Tibial nerve (tissue), 4 donors: Measurements from ENCODE around the gene VTI1A. TPM values are rescaled to one million over a fixed set of nuclear protein-coding genes. Genes with fewer than 3 reads are reported as not detected.

Source experiments
- DNase-seq, 2 donors: peaks; one replicate each; pipeline ENCODE4 v3.0.0-alpha.2; 2019; ENCODE audit warnings: low spot score in 2 of 2
- H3K27ac ChIP-seq, 4 donors: fragments of 200-600 bp; sonication (generic) in 3 of 4; one replicate each; pipeline ENCODE4 v1.5.1; 2017 to 2019; ENCODE audit warnings: mild to moderate bottlenecking in 1 of 4
- H3K27me3 ChIP-seq, 2 donors: fragments of 200-600 bp; sonication (generic) in 1 of 2; one replicate each; pipeline versions ENCODE4 v1.5.1 to v1.6.0; 2017 to 2019
- H3K36me3 ChIP-seq, 3 donors: fragments of 200-600 bp; sonication (generic); one replicate each; pipeline ENCODE4 v1.5.1; 2018 to 2019
- H3K4me1 ChIP-seq, 4 donors: fragments of 200-600 bp; sonication (generic) in 3 of 4; one replicate each; pipeline ENCODE4 v1.5.1; 2017 to 2019
- H3K4me3 ChIP-seq, 4 donors: fragments of 200-600 bp; sonication (generic) in 3 of 4; one replicate each; pipeline ENCODE4 v1.5.1; 2017 to 2019; ENCODE audit warnings: mild to moderate bottlenecking in 1 of 4, moderate library complexity in 1 of 4
- H3K9me3 ChIP-seq, 4 donors: fragments of 200-600 bp; sonication (generic) in 3 of 4; one replicate each; pipeline ENCODE4 v1.5.1; 2017 to 2019
- EP300 ChIP-seq, 2 donors: sonication (generic); formaldehyde crosslinking; IDR thresholded peaks; one replicate each; pipeline ENCODE4 v1.6.1; 2017; ENCODE audit warnings: antibody characterized with exemption in 2 of 2, mild to moderate bottlenecking in 1 of 2
- POLR2A ChIP-seq, 2 donors: fragments of 450-650 bp; IDR thresholded peaks; one replicate each; pipeline ENCODE4 v1.6.1; 2017; ENCODE audit warnings: antibody characterized with exemption in 2 of 2, mild to moderate bottlenecking in 2 of 2, moderate library complexity in 2 of 2
- WGBS, 2 donors: methylation state at CpG; one replicate each; pipeline ENCODE4 v1.1.5; 2018; 5-methylcytosine and 5-hydroxymethylcytosine counted together
- total RNA-seq, 4 donors: library from RNA; depleted of rRNA; stranded (reverse); fragments of >200 nt; gene quantifications; one replicate each; pipeline ENCODE4 v1.1.0, GENCODE V29; 2016
- TF ChIP-seq, protein P1 (sequence below), 5 experiments: fragments of 200-600 bp in 3 of 5; fragments of 450-650 bp in 2 of 5; sonication (generic) in 3 of 5; IDR thresholded peaks; one replicate each; pipeline ENCODE4 v1.5.1; 2016 to 2019; ENCODE audit warnings: antibody characterized with exemption in 5 of 5, mild to moderate bottlenecking in 3 of 5, moderate library complexity in 2 of 5

The VTI1A gene
- total RNA-seq, 4 donors from 2014 or later = 96.5 to 253 (median 127) TPM

GRCh38 chr10:112778579-112778978 is 331.6 kb downstream of the VTI1A start:
- Histone ChIP-seq H3K27me3 (no peaks in the 10 kb centered on the region), H3K9me3 (no peaks in the 10 kb centered on the region), H3K36me3 (peaks cover 0 to 5% (median 0%) of the 10 kb centered on the region in 3 donors), H3K27ac (no peak overlapping the region), H3K4me1 (peaks cover 0 to 23% (median 0%) of the 10 kb centered on the region in 4 donors), H3K4me3 (no peak overlapping the region)
- TF ChIP-seq POLR2A (IDR thresholded peaks at IDR 0.05) (no peak), EP300 (IDR thresholded peaks at IDR 0.05) (no peak)
- TF ChIP-seq, protein P1, sequence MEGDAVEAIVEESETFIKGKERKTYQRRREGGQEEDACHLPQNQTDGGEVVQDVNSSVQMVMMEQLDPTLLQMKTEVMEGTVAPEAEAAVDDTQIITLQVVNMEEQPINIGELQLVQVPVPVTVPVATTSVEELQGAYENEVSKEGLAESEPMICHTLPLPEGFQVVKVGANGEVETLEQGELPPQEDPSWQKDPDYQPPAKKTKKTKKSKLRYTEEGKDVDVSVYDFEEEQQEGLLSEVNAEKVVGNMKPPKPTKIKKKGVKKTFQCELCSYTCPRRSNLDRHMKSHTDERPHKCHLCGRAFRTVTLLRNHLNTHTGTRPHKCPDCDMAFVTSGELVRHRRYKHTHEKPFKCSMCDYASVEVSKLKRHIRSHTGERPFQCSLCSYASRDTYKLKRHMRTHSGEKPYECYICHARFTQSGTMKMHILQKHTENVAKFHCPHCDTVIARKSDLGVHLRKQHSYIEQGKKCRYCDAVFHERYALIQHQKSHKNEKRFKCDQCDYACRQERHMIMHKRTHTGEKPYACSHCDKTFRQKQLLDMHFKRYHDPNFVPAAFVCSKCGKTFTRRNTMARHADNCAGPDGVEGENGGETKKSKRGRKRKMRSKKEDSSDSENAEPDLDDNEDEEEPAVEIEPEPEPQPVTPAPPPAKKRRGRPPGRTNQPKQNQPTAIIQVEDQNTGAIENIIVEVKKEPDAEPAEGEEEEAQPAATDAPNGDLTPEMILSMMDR (IDR thresholded peaks at IDR 0.05) = no peak
- DNase-seq = no peak

DNA sequence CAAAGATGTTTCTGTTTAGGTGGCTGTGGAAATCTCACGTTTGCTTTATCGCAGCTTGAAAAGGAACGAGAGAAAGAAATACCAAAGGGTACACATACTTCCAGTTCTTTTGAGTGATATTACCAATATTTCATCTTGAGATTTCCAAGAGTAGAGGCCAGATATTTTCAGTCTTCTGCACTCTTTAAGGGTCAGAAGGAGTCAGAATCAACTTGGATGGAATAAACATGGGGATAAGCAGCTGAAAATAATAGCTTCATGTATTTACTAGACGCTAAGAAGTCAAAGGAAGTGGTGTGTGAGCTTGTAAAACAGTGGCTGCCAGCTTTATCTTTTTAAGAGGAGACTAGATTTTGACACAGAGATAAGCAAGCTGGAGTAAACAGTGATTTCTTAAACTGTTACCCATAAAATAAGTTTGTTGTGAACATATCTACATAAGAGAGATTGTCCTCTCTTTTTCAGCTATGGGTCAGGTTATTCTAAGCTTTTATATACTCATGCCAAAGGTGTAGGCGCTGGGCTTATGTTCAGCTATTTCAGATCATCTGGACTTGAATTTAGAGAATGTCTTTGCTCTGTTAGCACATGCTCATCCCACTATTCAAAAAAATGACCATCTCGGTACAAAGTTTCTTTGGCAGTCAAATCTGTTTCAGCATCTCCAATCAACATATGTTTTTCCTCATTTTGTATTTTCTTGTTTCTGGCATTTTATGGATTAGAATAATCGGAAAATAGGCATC is 332.2 kb downstream of the VTI1A start:
- Histone ChIP-seq H3K27me3 (no peaks in the 10 kb centered on the region), H3K4me3 (no peak overlapping the region), H3K4me1 (peaks cover 0 to 23% (median 0%) of the 10 kb centered on the region in 4 donors), H3K36me3 (peaks cover 0 to 5% (median 0%) of the 10 kb centered on the region in 3 donors), H3K9me3 (no peaks in the 10 kb centered on the region), H3K27ac (no peak overlapping the region)
- no peak for DNase-seq
- no peak for TF ChIP-seq EP300 (IDR thresholded peaks at IDR 0.05)
- TF ChIP-seq, protein P1 (IDR thresholded peaks at IDR 0.05) = no peak
- TF ChIP-seq POLR2A (IDR thresholded peaks at IDR 0.05) = no peak
- WGBS, 2 donors = 70 to 74% methylated on average over 7 of the region's 7 CpGs

GRCh38 chr10:112782200-112782907 is 335.3 kb downstream of the VTI1A start:
- 89 to 94% methylated on average over 18 of the region's 18 CpGs for WGBS, 2 donors
- Histone ChIP-seq H3K9me3 (no peaks in the 10 kb centered on the region), H3K27me3 (no peaks in the 10 kb centered on the region), H3K4me1 (peaks cover 0 to 5% (median 0%) of the 10 kb centered on the region in 4 donors), H3K4me3 (no peak overlapping the region), H3K36me3 (peaks cover 0 to 5% (median 0%) of the 10 kb centered on the region in 3 donors), H3K27ac (no peak overlapping the region)
- TF ChIP-seq POLR2A (IDR thresholded peaks at IDR 0.05) (no peak), EP300 (IDR thresholded peaks at IDR 0.05) (no peak)
- TF ChIP-seq, protein P1 (IDR thresholded peaks at IDR 0.05) = no peak
- DNase-seq = no peak

- peaks cover 0 to 5% (median 0%) of the 10 kb centered on the region in 3 donors for H3K36me3 ChIP-seq
- H3K27ac ChIP-seq = no peak overlapping the region
- TF ChIP-seq, protein P1 (IDR thresholded peaks at IDR 0.05) = no peak
- no peak for TF ChIP-seq POLR2A (IDR thresholded peaks at IDR 0.05)
- no peak for TF ChIP-seq EP300 (IDR thresholded peaks at IDR 0.05)
- H3K4me3 ChIP-seq = no peak overlapping the region
- H3K4me1 ChIP-seq = peaks cover 0 to 3% (median 0%) of the 10 kb centered on the region in 4 donors
- no peak for DNase-seq
- H3K9me3 ChIP-seq = peaks cover 0 to 4% (median 0%) of the 10 kb centered on the region in 4 donors
- no peaks in the 10 kb centered on the region for H3K27me3 ChIP-seq
- 67 to 74% methylated on average over 14 of the region's 14 CpGs for WGBS, 2 donors
Observed at GRCh38 chr10:112783351-112784021, 336.5 kb downstream of the VTI1A start.
